Colon (tissue), 2 donors: ENCODE measurements around the gene MAML1.

Experiments
- FAIRE-seq: peaks from 2 replicates; lab custom pipeline; 2012; peaks lifted over from hg19 to GRCh38; lab: Jason Lieb, UNC
- donor health status: control.
- donor health status: control.

The MAML1 gene

GRCh38 chr5:179793468-179794139 is 61.0 kb downstream of the MAML1 start, which contains the start of gene LTC4S:
Gene LTC4S, plus strand, starts transcription at chr5:179793986. Its CDS starts 95 bp downstream, at chr5:179794081.
- no peak for FAIRE-seq

- no peak for FAIRE-seq
These were observed 61.5 kb downstream of the MAML1 start for GRCh38 chr5:179794171-179794570.

GRCh38 chr5:179794575-179794974 is 62.0 kb downstream of the MAML1 start:
- FAIRE-seq, result no peak

- no peak for FAIRE-seq
These were observed 62.6 kb downstream of the MAML1 start for GRCh38 chr5:179795049-179795862.

- FAIRE-seq, result no peak
These were observed 63.5 kb downstream of the MAML1 start for GRCh38 chr5:179795863-179796833.

GRCh38 chr5:179796877-179797608 is 64.4 kb downstream of the MAML1 start:
- no peak for FAIRE-seq

GRCh38 chr5:179797741-179798140 is 65.1 kb downstream of the MAML1 start:
- FAIRE-seq, result no peak

- FAIRE-seq, result no peak
These were observed 65.6 kb downstream of the MAML1 start for GRCh38 chr5:179798144-179798770.

GRCh38 chr5:179798771-179799643 is 66.4 kb downstream of the MAML1 start:
- no peak for FAIRE-seq

GRCh38 chr5:179799644-179799973 is 67.0 kb downstream of the MAML1 start:
- no peak for FAIRE-seq

- FAIRE-seq, result no peak
These were observed 67.6 kb downstream of the MAML1 start for GRCh38 chr5:179800071-179800695.

- FAIRE-seq, result no peak
These were observed 68.1 kb downstream of the MAML1 start for GRCh38 chr5:179800696-179801201.

- no peak for FAIRE-seq
These were observed 68.9 kb downstream of the MAML1 start for GRCh38 chr5:179801304-179802206.

- no peak for FAIRE-seq
These were observed 69.7 kb downstream of the MAML1 start for GRCh38 chr5:179802207-179802883.

GRCh38 chr5:179802950-179803562 is 70.4 kb downstream of the MAML1 start:
- FAIRE-seq, result no peak

GRCh38 chr5:179803651-179804554 is 71.3 kb downstream of the MAML1 start:
- no peak for FAIRE-seq
